OCI-LY3 (cell line): Measurements from ENCODE around the gene LTBP2.

ENCODE experiments used
- H2AFZ ChIP-seq: fragments of 200-600, 300-600 bp; shearing (Covaris generic); 2 replicates; pipeline ENCODE4 v1.6.0; 2014; ENCODE audit warnings: antibody characterized with exemption, low read depth, low read length
- H3K27ac ChIP-seq: fragments of 200-600, 300-600 bp; sonication (generic); 2 replicates; pipeline ENCODE4 v1.5.1; 2014; ENCODE audit warnings: mild to moderate bottlenecking, low read length, moderate library complexity, mixed read lengths
- H3K27me3 ChIP-seq: fragments of 200-600, 300-600 bp; sonication (generic); 2 replicates; pipeline ENCODE4 v1.6.1; 2014; ENCODE audit warnings: low read depth, low read length, mixed read lengths
- H3K36me3 ChIP-seq: fragments of 200-600, 300-600 bp; sonication (generic); replicated peaks from 2 replicates; pipeline ENCODE3; 2014; ENCODE audit warnings: low read depth, low read length, mixed read lengths
- H3K4me1 ChIP-seq: fragments of 300-600, 200-600 bp; sonication (generic); 2 replicates; pipeline ENCODE4 v1.6.1; 2014; ENCODE audit warnings: low read length, mixed read lengths
- H3K4me2 ChIP-seq: fragments of 200-600, 300-600 bp; sonication (generic); 2 replicates; pipeline ENCODE4 v1.6.1; 2014; ENCODE audit warnings: low read length, mixed read lengths
- H3K4me3 ChIP-seq: fragments of 300-600, 200-600 bp; sonication (generic); 2 replicates; pipeline ENCODE4 v1.5.1; 2014; ENCODE audit warnings: antibody characterized with exemption, mild to moderate bottlenecking, low read length, moderate library complexity
- H3K79me2 ChIP-seq: fragments of 300-600, 200-600 bp; shearing (Covaris generic); 2 replicates; pipeline ENCODE4 v1.6.1; 2014; ENCODE audit warnings: mild to moderate bottlenecking, low read length, mixed read lengths
- H3K9ac ChIP-seq: fragments of 300-600, 200-600 bp; shearing (Covaris generic); 2 replicates; pipeline ENCODE4 v1.6.0; 2014; ENCODE audit warnings: mild to moderate bottlenecking, low read length, moderate library complexity
- H3K9me3 ChIP-seq: fragments of 200-600, 300-600 bp; shearing (Covaris generic); 2 replicates; pipeline ENCODE4 v1.6.1; 2014; ENCODE audit warnings: low read length, mixed read lengths; ENCODE audit not compliant: insufficient read depth
- H4K20me1 ChIP-seq: fragments of 200-600, 300-600 bp; sonication (generic); 2 replicates; pipeline ENCODE4 v1.6.1; 2016; ENCODE audit warnings: low read length, mixed read lengths; ENCODE audit not compliant: insufficient read depth
- EZH2phosphoT487 ChIP-seq: fragments of 200-600 bp; shearing (Covaris generic); IDR thresholded peaks from 2 replicates; pipeline ENCODE4 v1.6.1; 2018; ENCODE audit warnings: antibody characterized with exemption, mixed run types, low read depth
- TF ChIP-seq, protein P1 (sequence below): fragments of 200-600, 300-600 bp; sonication (generic); IDR thresholded peaks from 2 replicates; pipeline ENCODE4 v1.5.1; 2014; ENCODE audit warnings: antibody characterized with exemption, low read length, low read depth

LTBP2 gene

DNA sequence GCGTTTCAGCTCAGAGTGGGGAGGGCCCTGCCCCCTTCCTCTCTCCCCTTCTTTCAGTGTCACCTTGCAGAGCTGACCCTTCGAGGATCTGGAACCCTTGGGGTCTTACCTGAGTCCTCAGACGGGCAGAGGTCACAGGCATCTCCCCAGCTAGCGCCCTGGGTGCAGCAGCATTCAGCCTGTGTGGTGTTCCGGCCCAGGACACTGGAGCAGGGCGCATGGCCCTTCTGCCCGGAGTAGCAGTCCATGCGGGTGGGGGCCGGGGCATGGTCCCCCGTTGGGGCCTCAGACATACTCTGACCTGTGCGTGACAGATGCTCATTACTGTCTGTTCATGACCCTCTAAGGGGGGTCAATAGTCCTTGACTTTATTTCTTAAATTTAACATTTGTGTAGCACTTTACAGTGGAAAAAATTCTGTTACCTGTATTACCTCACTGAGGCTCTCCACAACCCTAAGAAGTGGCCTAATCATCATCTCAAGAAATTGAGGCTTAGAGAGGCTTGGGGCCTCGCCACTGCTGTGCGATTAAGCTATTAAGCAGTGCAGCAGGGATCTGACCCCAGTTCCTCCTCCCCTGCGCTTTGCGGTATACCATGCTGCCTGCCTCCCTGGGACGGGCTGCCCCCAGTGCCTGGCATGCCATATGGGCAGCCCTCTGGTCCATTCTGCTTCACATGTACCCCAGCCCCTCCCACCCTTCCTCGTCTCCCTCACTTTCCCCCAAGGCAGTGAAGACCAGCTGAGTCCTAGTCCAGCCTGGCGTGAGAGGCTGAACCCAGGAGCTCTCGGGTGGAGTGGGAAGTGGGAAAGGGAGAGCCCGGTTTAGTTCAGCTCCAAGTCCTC lies 106.9 kb downstream of the LTBP2 start:
- no peak overlapping the region for H3K27ac ChIP-seq
- H3K4me2 ChIP-seq = no peak overlapping the region
- H2AFZ ChIP-seq = no peak overlapping the region
- no peaks in the 10 kb centered on the region for H3K36me3 ChIP-seq
- H3K27me3 ChIP-seq = peaks cover 3% of the 10 kb centered on the region; the same call in 1 of the 2 replicates
- TF ChIP-seq, protein P1, sequence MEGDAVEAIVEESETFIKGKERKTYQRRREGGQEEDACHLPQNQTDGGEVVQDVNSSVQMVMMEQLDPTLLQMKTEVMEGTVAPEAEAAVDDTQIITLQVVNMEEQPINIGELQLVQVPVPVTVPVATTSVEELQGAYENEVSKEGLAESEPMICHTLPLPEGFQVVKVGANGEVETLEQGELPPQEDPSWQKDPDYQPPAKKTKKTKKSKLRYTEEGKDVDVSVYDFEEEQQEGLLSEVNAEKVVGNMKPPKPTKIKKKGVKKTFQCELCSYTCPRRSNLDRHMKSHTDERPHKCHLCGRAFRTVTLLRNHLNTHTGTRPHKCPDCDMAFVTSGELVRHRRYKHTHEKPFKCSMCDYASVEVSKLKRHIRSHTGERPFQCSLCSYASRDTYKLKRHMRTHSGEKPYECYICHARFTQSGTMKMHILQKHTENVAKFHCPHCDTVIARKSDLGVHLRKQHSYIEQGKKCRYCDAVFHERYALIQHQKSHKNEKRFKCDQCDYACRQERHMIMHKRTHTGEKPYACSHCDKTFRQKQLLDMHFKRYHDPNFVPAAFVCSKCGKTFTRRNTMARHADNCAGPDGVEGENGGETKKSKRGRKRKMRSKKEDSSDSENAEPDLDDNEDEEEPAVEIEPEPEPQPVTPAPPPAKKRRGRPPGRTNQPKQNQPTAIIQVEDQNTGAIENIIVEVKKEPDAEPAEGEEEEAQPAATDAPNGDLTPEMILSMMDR = no peak
- TF ChIP-seq EZH2phosphoT487 = no peak
- no peak overlapping the region for H3K9ac ChIP-seq
- H3K4me1 ChIP-seq = peaks cover 4% of the 10 kb centered on the region; the same call in 1 of the 2 replicates
- no peaks in the 10 kb centered on the region for H3K79me2 ChIP-seq
- no peak overlapping the region for H3K4me3 ChIP-seq
- H3K9me3 ChIP-seq = no peaks in the 10 kb centered on the region
- H4K20me1 ChIP-seq = no peaks in the 10 kb centered on the region

DNA sequence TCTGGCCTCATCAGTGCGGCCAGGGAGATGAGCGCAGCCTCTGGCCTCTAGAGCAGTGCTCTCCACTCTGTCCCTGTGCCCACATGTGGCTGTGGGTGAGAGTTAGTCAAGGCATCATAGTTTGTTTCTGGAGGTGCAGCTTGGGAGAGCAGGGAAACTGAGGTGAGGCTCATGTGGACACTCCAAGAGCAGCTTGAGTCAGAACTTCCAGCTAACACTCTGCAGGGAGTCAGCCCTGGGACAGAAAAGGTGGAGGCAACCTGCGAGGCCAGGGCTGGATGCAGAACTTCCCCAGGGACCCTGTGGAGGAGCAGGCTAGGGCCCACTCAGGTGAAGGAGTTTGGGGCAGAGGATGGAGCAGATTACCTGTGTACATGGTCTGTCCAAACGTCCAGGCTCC lies 107.6 kb downstream of the LTBP2 start:
- Histone ChIP-seq H3K27me3 (peaks cover 3% of the 10 kb centered on the region; the same call in 1 of the 2 replicates), H3K4me1 (peaks cover 4% of the 10 kb centered on the region; the same call in 1 of the 2 replicates), H3K4me2 (no peak overlapping the region), H4K20me1 (no peaks in the 10 kb centered on the region), H3K79me2 (no peaks in the 10 kb centered on the region), H3K9me3 (no peaks in the 10 kb centered on the region), H3K36me3 (no peaks in the 10 kb centered on the region), H3K27ac (no peak overlapping the region), H2AFZ (no peak overlapping the region), H3K4me3 (no peak overlapping the region), H3K9ac (no peak overlapping the region)
- no peak for TF ChIP-seq EZH2phosphoT487
- TF ChIP-seq, protein P1 = no peak

DNA sequence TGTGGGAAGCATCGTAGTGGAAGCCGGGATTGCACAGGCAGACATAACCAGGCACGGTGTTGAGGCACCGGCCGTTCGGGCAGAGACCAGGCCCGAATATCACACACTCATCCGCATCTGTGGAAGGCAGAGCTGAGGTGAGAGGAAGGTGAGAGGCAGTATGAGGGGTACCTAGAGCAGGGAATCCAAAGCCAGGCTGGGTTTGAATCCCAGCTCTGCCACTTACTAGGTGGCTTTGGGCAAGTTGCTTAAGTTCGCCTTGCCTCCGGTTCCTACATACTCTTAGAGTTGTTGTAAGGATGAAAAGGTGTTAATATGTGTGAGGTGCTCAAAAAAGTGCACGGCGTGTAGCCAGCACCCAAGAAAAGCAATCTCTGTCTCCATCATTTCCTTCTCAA lies 108.1 kb downstream of the LTBP2 start:
- no peak overlapping the region for H2AFZ ChIP-seq
- no peak overlapping the region for H3K4me3 ChIP-seq
- no peaks in the 10 kb centered on the region for H3K36me3 ChIP-seq
- TF ChIP-seq EZH2phosphoT487 = no peak
- TF ChIP-seq, protein P1 = no peak
- H3K9me3 ChIP-seq = no peaks in the 10 kb centered on the region
- H4K20me1 ChIP-seq = no peaks in the 10 kb centered on the region
- H3K4me1 ChIP-seq = peaks cover 4% of the 10 kb centered on the region; the same call in 1 of the 2 replicates
- peaks cover 3% of the 10 kb centered on the region; the same call in 1 of the 2 replicates for H3K27me3 ChIP-seq
- H3K4me2 ChIP-seq = no peak overlapping the region
- H3K79me2 ChIP-seq = no peaks in the 10 kb centered on the region
- no peak overlapping the region for H3K27ac ChIP-seq
- H3K9ac ChIP-seq = no peak overlapping the region

DNA sequence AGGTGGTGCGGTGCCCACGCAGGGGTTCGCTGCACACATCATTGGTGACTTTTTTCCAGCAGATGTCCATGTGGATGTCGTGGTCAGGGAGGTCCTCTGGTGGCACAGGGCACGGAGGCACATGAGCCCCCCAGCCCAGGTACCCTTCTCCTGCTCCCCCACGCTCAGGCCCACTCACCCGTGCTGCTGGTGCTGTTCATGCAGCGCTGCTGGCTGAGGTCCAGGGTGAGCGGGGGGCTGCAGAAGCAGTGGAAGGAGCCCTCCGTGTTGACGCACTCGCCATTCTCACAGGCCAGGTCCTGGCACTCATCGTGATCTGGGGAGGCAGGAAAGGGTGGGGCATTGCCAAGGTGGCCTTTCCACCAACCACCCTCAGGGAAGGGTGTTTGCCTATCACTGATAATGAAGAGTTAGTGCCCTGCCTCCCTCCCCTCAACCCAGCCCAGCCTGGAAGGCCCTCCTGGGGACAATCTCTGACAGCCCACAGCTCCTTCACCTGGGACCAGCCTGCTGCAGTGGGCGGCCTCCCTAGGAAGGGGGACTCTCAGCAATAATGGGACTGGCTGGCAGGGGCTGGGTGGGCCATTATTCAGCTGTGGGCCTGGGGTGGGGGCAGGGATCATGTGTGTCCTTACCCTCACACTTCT lies 108.6 kb downstream of the LTBP2 start:
- TF ChIP-seq EZH2phosphoT487 = no peak
- TF ChIP-seq, protein P1 = no peak
- Histone ChIP-seq H3K79me2 (no peaks in the 10 kb centered on the region), H3K27ac (no peak overlapping the region), H3K9me3 (no peaks in the 10 kb centered on the region), H3K4me2 (no peak overlapping the region), H3K9ac (no peak overlapping the region), H3K27me3 (peaks cover 3% of the 10 kb centered on the region; the same call in 1 of the 2 replicates), H4K20me1 (no peaks in the 10 kb centered on the region), H3K4me1 (peaks cover 4% of the 10 kb centered on the region; the same call in 1 of the 2 replicates), H2AFZ (no peak overlapping the region), H3K4me3 (no peak overlapping the region), H3K36me3 (no peaks in the 10 kb centered on the region)
